ENCODE data around the gene HDAC5.

The HDAC5 gene

GRCh38 chr17:44113868-44114840, 9.3 kb downstream of the HDAC5 start:
- Histone ChIP-seq H3K4me1 (ENCODE audit: control insufficient read depth, insufficient read depth, low read length) (peaks cover 27% of the 10 kb centered on the region), H3K4me3 (ENCODE audit: low read length) (no peak overlapping the region), H3K36me3 (ENCODE audit: control insufficient read depth, insufficient read depth, low read length) (peaks cover 4% of the 10 kb centered on the region), H3K27me3 (ENCODE audit: control insufficient read depth, insufficient read depth, low read length) (no peaks in the 10 kb centered on the region), H3K9ac (ENCODE audit: low read length) (no peak overlapping the region), H3K9me3 (ENCODE audit: control insufficient read depth, low read length) (no peaks in the 10 kb centered on the region)

- no peaks in the 10 kb centered on the region for H3K9me3 ChIP-seq (ENCODE audit: control insufficient read depth, low read length)
- H3K27me3 ChIP-seq (ENCODE audit: control insufficient read depth, insufficient read depth, low read length): no peaks in the 10 kb centered on the region
- H3K4me1 ChIP-seq (ENCODE audit: control insufficient read depth, insufficient read depth, low read length): peaks cover 33% of the 10 kb centered on the region
- H3K9ac ChIP-seq (ENCODE audit: low read length): no peak overlapping the region
- peaks cover 4% of the 10 kb centered on the region for H3K36me3 ChIP-seq (ENCODE audit: control insufficient read depth, insufficient read depth, low read length)
- H3K4me3 ChIP-seq (ENCODE audit: low read length): no peak overlapping the region
These were observed 10.1 kb downstream of the HDAC5 start for GRCh38 chr17:44113382-44113781.

GRCh38 chr17:44112284-44113280, 10.9 kb downstream of the HDAC5 start:
- no peak overlapping the region for H3K4me3 ChIP-seq (ENCODE audit: low read length)
- H3K9me3 ChIP-seq (ENCODE audit: control insufficient read depth, low read length): no peaks in the 10 kb centered on the region
- no peaks in the 10 kb centered on the region for H3K27me3 ChIP-seq (ENCODE audit: control insufficient read depth, insufficient read depth, low read length)
- H3K4me1 ChIP-seq (ENCODE audit: control insufficient read depth, insufficient read depth, low read length): peaks cover 39% of the 10 kb centered on the region
- no peak overlapping the region for H3K9ac ChIP-seq (ENCODE audit: low read length)
- H3K36me3 ChIP-seq (ENCODE audit: control insufficient read depth, insufficient read depth, low read length): peaks cover 4% of the 10 kb centered on the region

GRCh38 chr17:44111777-44112176, 11.7 kb downstream of the HDAC5 start:
- Histone ChIP-seq H3K27me3 (ENCODE audit: control insufficient read depth, insufficient read depth, low read length) (no peaks in the 10 kb centered on the region), H3K36me3 (ENCODE audit: control insufficient read depth, insufficient read depth, low read length) (peaks cover 4% of the 10 kb centered on the region), H3K9ac (ENCODE audit: low read length) (no peak overlapping the region), H3K9me3 (ENCODE audit: control insufficient read depth, low read length) (no peaks in the 10 kb centered on the region), H3K4me1 (ENCODE audit: control insufficient read depth, insufficient read depth, low read length) (peaks cover 39% of the 10 kb centered on the region), H3K4me3 (ENCODE audit: low read length) (no peak overlapping the region)

- Histone ChIP-seq H3K4me3 (ENCODE audit: low read length) (peak overlapping the region; percentile 3), H3K9ac (ENCODE audit: low read length) (peak overlapping the region; percentile 51), H3K9me3 (ENCODE audit: control insufficient read depth, low read length) (no peaks in the 10 kb centered on the region), H3K36me3 (ENCODE audit: control insufficient read depth, insufficient read depth, low read length) (peaks cover 4% of the 10 kb centered on the region), H3K27me3 (ENCODE audit: control insufficient read depth, insufficient read depth, low read length) (no peaks in the 10 kb centered on the region), H3K4me1 (ENCODE audit: control insufficient read depth, insufficient read depth, low read length) (peaks cover 39% of the 10 kb centered on the region)
These were observed 12.4 kb downstream of the HDAC5 start for GRCh38 chr17:44110823-44111633.

GRCh38 chr17:44110011-44110686, 13.3 kb downstream of the HDAC5 start:
- Histone ChIP-seq H3K36me3 (ENCODE audit: control insufficient read depth, insufficient read depth, low read length) (peaks cover 4% of the 10 kb centered on the region), H3K9me3 (ENCODE audit: control insufficient read depth, low read length) (no peaks in the 10 kb centered on the region), H3K9ac (ENCODE audit: low read length) (peak overlapping the region; percentile 51), H3K4me3 (ENCODE audit: low read length) (no peak overlapping the region), H3K27me3 (ENCODE audit: control insufficient read depth, insufficient read depth, low read length) (no peaks in the 10 kb centered on the region), H3K4me1 (ENCODE audit: control insufficient read depth, insufficient read depth, low read length) (peaks cover 39% of the 10 kb centered on the region)

- H3K9me3 ChIP-seq (ENCODE audit: control insufficient read depth, low read length): no peaks in the 10 kb centered on the region
- no peak overlapping the region for H3K9ac ChIP-seq (ENCODE audit: low read length)
- H3K27me3 ChIP-seq (ENCODE audit: control insufficient read depth, insufficient read depth, low read length): no peaks in the 10 kb centered on the region
- H3K36me3 ChIP-seq (ENCODE audit: control insufficient read depth, insufficient read depth, low read length): peaks cover 4% of the 10 kb centered on the region
- peaks cover 39% of the 10 kb centered on the region for H3K4me1 ChIP-seq (ENCODE audit: control insufficient read depth, insufficient read depth, low read length)
- no peak overlapping the region for H3K4me3 ChIP-seq (ENCODE audit: low read length)
These were observed 14.2 kb downstream of the HDAC5 start for GRCh38 chr17:44109312-44109630.

GRCh38 chr17:44108440-44109311, 14.8 kb downstream of the HDAC5 start:
- Histone ChIP-seq H3K27me3 (ENCODE audit: control insufficient read depth, insufficient read depth, low read length) (no peaks in the 10 kb centered on the region), H3K36me3 (ENCODE audit: control insufficient read depth, insufficient read depth, low read length) (peaks cover 4% of the 10 kb centered on the region), H3K9ac (ENCODE audit: low read length) (no peak overlapping the region), H3K4me1 (ENCODE audit: control insufficient read depth, insufficient read depth, low read length) (peaks cover 39% of the 10 kb centered on the region), H3K4me3 (ENCODE audit: low read length) (no peak overlapping the region), H3K9me3 (ENCODE audit: control insufficient read depth, low read length) (no peaks in the 10 kb centered on the region)

- no peak overlapping the region for H3K4me3 ChIP-seq (ENCODE audit: low read length)
- H3K36me3 ChIP-seq (ENCODE audit: control insufficient read depth, insufficient read depth, low read length): peaks cover 4% of the 10 kb centered on the region
- H3K9me3 ChIP-seq (ENCODE audit: control insufficient read depth, low read length): no peaks in the 10 kb centered on the region
- peaks cover 38% of the 10 kb centered on the region for H3K4me1 ChIP-seq (ENCODE audit: control insufficient read depth, insufficient read depth, low read length)
- H3K9ac ChIP-seq (ENCODE audit: low read length): no peak overlapping the region
- no peaks in the 10 kb centered on the region for H3K27me3 ChIP-seq (ENCODE audit: control insufficient read depth, insufficient read depth, low read length)
These were observed 16.6 kb downstream of the HDAC5 start for GRCh38 chr17:44106801-44107200.

- no peak overlapping the region for H3K9ac ChIP-seq (ENCODE audit: low read length)
- no peaks in the 10 kb centered on the region for H3K9me3 ChIP-seq (ENCODE audit: control insufficient read depth, low read length)
These were observed 17.5 kb downstream of the HDAC5 start for GRCh38 chr17:44105941-44106340.

More at GRCh38 chr17:44105941-44106340, 17.5 kb downstream of the HDAC5 start:
- Histone ChIP-seq H3K27me3 (ENCODE audit: control insufficient read depth, insufficient read depth, low read length) (no peaks in the 10 kb centered on the region), H3K4me1 (ENCODE audit: control insufficient read depth, insufficient read depth, low read length) (peaks cover 29% of the 10 kb centered on the region), H3K36me3 (ENCODE audit: control insufficient read depth, insufficient read depth, low read length) (peaks cover 4% of the 10 kb centered on the region), H3K4me3 (ENCODE audit: low read length) (no peak overlapping the region)

All from mucosa of stomach (tissue), 1 donor.